HG02981 (cell line): ENCODE data around the gene FAHD1.
A peak's percentile ranks its signal among the peaks of the same experiment; 100 is the strongest.

Experiments
- ATAC-seq: cut with Tn5 transposase; IDR thresholded peaks from one replicate; pipeline ENCODE4 v1.9.1; 2021; ENCODE audit warnings: mild to moderate bottlenecking, moderate library complexity; ENCODE audit not compliant: unreplicated experiment

The FAHD1 gene

GRCh38 chr16:1816396-1817275, 10.4 kb upstream of the FAHD1 start:
- ATAC-seq = no peak

- ATAC-seq = no peak
Observed at GRCh38 chr16:1817276-1817589, 9.8 kb upstream of the FAHD1 start.

- no peak for ATAC-seq
Observed at GRCh38 chr16:1817716-1818115, 9.3 kb upstream of the FAHD1 start.

GRCh38 chr16:1818204-1818872, 8.7 kb upstream of the FAHD1 start:
- no peak for ATAC-seq

GRCh38 chr16:1818873-1819525, 8.0 kb upstream of the FAHD1 start:
- ATAC-seq = no peak

GRCh38 chr16:1819611-1820010, 7.4 kb upstream of the FAHD1 start:
- ATAC-seq = no peak

GRCh38 chr16:1820096-1820945, 6.7 kb upstream of the FAHD1 start:
- no peak for ATAC-seq

- ATAC-seq = no peak
Observed at GRCh38 chr16:1820946-1821290, 6.1 kb upstream of the FAHD1 start.

- no peak for ATAC-seq
Observed at GRCh38 chr16:1821861-1822611, 5.0 kb upstream of the FAHD1 start.

- no peak for ATAC-seq
Observed at GRCh38 chr16:1822801-1823200, 4.2 kb upstream of the FAHD1 start.

GRCh38 chr16:1823821-1824220, 3.2 kb upstream of the FAHD1 start:
- ATAC-seq = no peak

- no peak for ATAC-seq
Observed at GRCh38 chr16:1825381-1825863, 1.6 kb upstream of the FAHD1 start.

- peak; percentile 30 for ATAC-seq
Observed at GRCh38 chr16:1825864-1826690, 929 bp upstream of the FAHD1 start.

- no peak for ATAC-seq
Observed at GRCh38 chr16:1828645-1829410, 1.8 kb downstream of the FAHD1 start.

GRCh38 chr16:1830213-1830612, 3.2 kb downstream of the FAHD1 start:
- no peak for ATAC-seq

- no peak for ATAC-seq
Observed at GRCh38 chr16:1831186-1832075, 4.4 kb downstream of the FAHD1 start.

- no peak for ATAC-seq
Observed at GRCh38 chr16:1832838-1833454, 5.9 kb downstream of the FAHD1 start.
